Fibroblast of pulmonary artery (primary cell): ENCODE data around the gene SPATA21.
A peak's percentile ranks its signal among the peaks of the same experiment; 100 is the strongest.

ENCODE experiments used
- DNase-seq: peaks from one replicate; pipeline ENCODE4 v3.0.0-alpha.2; 2010; ENCODE audit warnings: low read depth
- H3K4me3 ChIP-seq: replicated peaks from 2 replicates; pipeline ENCODE4 v1.5.1; 2011; ENCODE audit warnings: low read depth, mild to moderate bottlenecking, control low read depth, low read length, moderate library complexity
- TF ChIP-seq, protein P1 (sequence below): IDR thresholded peaks from 2 replicates; pipeline ENCODE4 v1.5.1; 2011; ENCODE audit warnings: mild to moderate bottlenecking, control low read depth, low read length, inconsistent platforms; ENCODE audit errors: missing control alignments

SPATA21 gene

DNA sequence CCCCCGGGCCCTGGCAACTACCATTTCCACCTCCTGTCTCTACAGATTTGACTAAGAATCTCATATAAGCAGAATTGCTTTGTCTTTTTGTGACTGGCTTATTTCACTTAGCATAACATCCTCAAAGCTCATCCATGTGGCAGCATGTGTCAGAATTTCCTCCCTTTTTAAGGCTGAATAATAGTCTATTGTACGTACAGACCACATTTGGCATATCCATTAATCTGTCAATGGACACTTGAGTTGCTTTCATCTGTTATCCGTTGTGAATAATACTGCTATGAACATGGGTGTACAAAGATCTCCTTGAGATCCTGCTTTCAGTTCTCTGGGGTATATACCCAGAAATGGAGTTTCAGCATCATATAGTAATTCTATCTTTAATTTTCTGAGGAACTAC, 24.0 kb downstream of the SPATA21 start:
- no peak overlapping the region for H3K4me3 ChIP-seq
- TF ChIP-seq, protein P1, sequence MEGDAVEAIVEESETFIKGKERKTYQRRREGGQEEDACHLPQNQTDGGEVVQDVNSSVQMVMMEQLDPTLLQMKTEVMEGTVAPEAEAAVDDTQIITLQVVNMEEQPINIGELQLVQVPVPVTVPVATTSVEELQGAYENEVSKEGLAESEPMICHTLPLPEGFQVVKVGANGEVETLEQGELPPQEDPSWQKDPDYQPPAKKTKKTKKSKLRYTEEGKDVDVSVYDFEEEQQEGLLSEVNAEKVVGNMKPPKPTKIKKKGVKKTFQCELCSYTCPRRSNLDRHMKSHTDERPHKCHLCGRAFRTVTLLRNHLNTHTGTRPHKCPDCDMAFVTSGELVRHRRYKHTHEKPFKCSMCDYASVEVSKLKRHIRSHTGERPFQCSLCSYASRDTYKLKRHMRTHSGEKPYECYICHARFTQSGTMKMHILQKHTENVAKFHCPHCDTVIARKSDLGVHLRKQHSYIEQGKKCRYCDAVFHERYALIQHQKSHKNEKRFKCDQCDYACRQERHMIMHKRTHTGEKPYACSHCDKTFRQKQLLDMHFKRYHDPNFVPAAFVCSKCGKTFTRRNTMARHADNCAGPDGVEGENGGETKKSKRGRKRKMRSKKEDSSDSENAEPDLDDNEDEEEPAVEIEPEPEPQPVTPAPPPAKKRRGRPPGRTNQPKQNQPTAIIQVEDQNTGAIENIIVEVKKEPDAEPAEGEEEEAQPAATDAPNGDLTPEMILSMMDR, result no peak
- DNase-seq, result no peak

DNA sequence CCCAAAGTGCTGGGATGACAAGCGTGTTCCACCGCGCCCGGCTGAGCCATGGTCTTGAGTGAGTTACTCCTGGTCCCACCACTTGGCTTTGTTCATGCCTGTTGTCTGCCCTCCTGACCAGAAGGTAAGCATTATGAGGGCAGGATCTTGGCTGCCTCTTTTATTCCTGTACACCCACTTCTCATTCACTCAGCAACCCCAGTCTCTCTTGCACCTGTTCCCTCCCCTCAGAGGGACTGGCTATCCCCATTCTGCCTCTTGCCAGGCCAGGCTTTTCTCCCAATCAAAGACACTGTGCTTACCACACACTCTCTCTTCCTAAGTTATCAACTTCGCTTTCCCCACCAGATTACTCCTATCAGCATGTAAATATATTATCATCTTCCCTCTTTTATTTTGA, 26.4 kb downstream of the SPATA21 start:
- TF ChIP-seq, protein P1, result no peak
- no peak for DNase-seq
- no peak overlapping the region for H3K4me3 ChIP-seq

DNA sequence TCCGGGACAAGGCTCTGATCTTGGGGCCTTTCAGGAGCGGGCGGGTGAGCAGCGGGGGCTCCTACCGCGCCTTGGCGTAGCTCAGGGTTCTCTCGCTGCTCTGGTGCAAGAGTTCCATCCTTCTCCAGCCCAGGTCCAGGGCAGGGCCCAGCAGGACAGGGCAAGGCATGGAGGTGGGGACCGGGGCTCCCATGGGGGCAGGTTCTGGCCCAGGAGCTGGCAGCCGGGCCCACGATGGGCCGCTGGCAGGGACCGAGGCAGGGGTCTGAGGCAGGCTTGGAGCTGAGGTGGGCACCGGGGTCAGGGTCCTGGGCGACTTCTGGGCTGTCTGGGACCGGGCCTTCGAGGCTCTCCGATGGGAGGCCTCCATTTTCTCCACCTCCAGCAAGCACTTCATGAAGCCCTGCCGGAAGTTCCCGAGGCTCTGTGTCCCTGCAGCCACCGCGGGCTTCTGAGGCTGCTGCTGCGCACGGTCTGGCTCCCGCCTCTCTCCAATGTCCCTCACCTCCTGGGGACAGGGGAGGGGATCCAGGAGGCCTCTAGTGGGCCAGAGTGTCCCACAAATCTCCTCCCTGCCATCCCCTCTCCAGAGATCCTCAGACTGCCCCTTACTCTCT, 27.6 kb downstream of the SPATA21 start:
- no peak overlapping the region for H3K4me3 ChIP-seq
- DNase-seq, result no peak
- TF ChIP-seq, protein P1, result no peak

DNA sequence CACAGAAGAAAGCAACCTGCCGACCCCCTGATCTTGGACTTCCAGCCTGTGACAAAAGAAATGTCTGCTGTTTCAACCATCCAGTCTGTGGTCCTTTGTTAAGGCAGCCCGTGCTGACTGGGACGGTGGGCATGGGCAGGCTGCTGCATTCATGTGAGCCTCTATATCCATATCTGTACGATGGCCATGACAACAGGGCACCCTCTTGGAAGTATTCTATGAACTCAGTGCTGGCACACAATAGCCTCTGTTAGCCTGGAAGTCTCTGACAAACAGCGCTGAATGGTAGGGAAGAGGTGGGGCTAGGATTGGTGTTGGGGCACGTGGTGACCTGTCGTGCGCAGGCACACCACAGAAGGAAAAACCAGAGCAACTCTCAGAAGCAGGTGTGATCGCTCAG, 30.4 kb downstream of the SPATA21 start:
- no peak for DNase-seq
- no peak overlapping the region for H3K4me3 ChIP-seq
- TF ChIP-seq, protein P1, result no peak

DNA sequence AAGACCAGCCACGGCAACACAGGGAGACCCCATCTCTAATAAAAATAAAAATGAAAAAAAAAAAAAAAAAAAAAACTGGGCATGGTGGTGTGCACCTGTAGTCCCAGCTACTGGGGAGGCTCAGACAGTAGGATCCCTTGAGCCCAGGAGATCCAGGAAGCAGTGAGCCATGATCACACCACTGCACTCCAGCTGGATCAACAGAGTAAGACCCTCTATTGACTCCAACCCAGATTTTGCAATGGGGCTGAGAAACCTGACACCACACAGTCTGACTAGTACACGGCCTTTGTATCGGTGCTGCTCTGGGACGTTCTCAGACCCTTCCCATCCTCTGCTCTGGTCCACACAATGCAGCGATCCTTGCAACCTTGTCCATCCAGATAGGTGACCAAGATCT, 31.8 kb downstream of the SPATA21 start:
- H3K4me3 ChIP-seq, result no peak overlapping the region
- TF ChIP-seq, protein P1, result no peak
- DNase-seq, result no peak

DNA sequence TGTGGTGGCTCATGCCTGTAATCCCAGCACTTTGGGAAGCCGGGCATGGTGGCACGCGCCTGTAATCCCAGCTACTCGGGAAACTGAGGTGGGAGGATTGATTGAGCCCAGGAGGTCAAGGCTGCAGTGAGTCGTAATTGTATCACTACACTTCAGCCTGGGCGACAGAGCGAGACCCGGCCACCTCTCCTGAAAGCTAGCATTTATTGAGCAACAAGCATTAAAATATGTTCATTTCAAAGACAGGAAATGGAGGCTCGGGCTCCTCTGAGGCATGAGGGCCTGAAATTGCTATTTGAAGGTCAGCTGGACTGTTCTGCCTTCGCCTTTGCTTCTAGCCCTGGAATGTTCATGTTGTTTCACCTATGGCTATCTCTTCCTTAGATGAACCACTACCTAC, 34.5 kb downstream of the SPATA21 start:
- TF ChIP-seq, protein P1, result no peak
- no peak overlapping the region for H3K4me3 ChIP-seq
- peak; percentile 27 for DNase-seq

DNA sequence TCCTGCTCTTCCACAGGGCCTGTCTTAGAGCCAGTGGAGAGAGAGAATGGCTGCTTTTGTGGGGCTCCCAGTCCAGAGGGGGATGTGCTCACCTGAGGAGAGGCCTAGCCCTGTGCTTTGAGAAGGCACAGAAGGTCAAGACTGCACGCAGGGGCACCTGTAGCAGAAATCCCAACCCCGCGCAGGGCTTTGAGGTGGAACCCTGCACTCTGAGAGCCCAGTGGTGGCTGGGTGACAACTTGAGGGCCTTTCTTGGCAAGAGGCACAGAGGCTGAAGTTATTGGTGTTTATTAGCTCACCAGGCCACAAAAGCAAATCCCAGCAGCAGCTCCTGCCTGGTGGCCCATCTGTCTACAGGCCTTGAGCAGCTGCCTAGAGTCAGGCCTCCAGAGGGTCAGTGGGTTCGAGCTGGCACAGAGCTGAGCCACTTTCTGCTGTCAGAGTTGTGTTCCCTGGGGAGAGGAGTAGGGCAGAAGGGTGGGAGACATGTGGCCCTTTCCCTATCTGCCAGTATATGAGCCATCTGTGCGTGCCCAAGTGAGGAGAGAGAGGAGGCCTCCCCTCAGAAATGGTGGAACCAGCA, 38.8 kb downstream of the SPATA21 start:
- no peak overlapping the region for H3K4me3 ChIP-seq
- TF ChIP-seq, protein P1, result no peak
- no peak for DNase-seq
